ENCODE results near the gene SYT15.
"Not testable (repeated sequence)": the region's sequence is repeated elsewhere in the genome, so short reads cannot be mapped to it uniquely, and the experiment has no call there.

Gene SYT15

GRCh38 chr10:46557319-46558121 is 21.4 kb upstream of the SYT15 start:
- no peak for DNase-seq

- no peak for DNase-seq
These were observed 20.9 kb upstream of the SYT15 start for GRCh38 chr10:46558122-46558391.

- no peak for DNase-seq
These were observed 20.3 kb upstream of the SYT15 start for GRCh38 chr10:46558392-46559185.

DNA sequence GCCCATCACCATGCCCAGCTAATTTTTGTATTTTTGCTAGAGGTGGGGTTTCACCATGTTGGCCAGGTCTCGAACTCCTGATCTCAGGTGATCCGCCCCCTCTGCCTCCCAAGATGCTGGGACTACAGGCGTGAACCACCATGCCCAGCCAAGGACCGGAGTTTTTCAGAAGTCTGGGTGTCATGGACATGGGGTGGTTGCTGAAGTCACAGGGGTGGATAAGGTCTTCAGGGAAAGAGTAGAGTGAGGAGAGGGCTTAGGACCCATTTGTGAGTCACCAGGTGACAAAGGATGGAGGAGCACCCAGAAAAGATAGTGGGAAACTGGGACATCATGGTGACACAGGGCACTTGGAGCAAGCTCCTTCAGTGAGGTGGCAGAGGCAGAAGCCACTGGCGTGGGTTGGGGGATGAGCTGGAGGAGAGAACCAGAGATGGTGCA is 19.7 kb upstream of the SYT15 start:
- DNase-seq = no peak

- no peak for DNase-seq
These were observed 18.5 kb upstream of the SYT15 start for GRCh38 chr10:46560381-46560780.

DNA sequence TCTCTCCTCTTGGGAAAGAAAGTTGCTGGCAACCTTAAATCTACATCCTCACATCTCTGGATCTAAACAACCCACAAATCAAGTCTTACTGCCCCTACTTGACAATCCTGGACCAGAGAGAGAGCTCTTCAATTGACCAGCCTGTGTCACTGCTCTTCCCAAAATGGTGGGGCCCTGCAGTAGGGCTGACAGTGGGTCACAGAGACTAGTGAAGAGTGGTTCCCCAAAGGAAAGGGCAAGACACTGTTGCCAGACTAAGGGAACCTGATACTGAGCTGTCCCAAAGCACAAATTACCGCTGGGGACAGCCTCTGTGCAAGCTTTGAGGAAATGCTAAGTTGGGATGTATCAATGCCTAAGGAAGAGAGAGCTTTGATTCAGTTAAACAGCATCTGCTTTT is 18.0 kb upstream of the SYT15 start:
- no peak for DNase-seq

DNA sequence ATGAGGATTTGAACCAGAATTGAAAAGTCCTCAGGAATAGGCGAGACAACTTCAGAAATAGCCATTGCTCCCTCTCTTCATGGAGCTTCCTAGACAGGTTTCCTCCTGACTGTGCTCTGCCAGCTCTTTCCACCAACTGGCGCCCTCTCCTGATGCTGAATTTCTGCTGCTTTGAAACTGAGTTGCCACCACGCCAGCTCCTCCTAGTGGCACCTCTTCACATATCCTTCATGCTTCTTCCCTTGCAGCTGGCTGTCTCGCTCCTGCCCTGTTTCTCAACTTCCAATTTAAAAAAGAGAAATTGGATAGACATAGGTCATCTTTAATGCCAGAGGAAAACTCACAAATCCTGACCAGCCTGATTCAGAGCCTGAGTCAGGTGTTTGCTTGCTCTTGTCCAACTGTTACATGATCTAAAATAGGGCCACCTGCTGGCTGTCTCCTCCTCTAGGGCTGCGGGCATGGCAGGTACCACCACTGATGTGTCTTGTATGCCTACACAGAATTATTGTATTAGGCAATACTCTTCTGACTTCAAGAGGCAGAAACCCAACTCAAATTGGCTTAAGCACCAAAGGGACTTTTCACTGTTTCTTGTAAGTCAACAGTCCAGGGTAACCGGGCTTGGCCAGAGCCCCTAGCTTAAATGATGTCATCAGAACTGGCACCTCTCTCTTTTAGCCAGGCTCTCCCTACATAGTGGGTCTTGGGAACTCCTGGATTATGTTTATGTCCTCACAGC is 13.2 kb upstream of the SYT15 start:
- peak; percentile 80 for DNase-seq

DNA sequence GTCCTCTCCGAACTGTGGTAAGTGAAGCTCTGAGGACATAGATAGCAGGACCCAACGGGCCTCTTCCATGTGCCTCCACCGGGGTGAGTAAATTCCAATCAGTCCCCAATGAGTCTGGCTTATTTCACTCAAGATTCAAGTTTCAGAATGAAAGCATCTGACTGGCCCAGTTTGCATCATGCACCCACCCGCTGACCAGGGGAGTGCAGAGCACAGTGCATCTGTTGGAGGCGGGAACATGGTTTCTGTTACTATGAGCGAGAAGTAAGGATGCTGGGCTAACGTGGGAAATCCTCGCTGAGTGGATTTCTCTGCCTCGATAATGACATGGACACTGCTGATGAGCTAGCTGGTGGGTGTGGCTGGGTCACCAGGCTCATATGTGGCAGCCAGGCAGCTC is 11.8 kb upstream of the SYT15 start:
- not testable (repeated sequence) for DNase-seq

- not testable (repeated sequence) for DNase-seq
These were observed 8.3 kb upstream of the SYT15 start for GRCh38 chr10:46570655-46571054.

GRCh38 chr10:46572765-46573164 is 6.2 kb upstream of the SYT15 start:
- not testable (repeated sequence) for DNase-seq

DNA sequence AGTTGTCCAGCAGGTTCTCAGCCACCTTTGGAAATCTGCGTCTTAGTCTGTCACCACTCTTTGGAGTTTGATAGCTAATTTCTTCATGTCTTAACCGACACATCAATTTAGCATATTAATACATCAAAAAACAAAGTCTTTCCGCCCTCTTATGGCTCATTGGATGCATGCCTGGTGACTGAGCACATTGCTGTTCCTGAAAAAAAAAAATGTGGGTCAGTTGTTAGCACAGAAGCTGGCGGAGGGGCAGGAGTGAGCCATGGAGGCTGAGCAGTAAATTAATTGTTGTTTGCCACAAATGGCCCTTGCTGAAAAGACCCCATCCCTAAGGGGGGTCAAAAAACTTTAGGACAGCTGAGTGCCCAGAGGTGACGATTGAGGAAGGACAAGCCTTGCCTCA is 5.6 kb upstream of the SYT15 start:
- peak; percentile 1 for DNase-seq

DNA sequence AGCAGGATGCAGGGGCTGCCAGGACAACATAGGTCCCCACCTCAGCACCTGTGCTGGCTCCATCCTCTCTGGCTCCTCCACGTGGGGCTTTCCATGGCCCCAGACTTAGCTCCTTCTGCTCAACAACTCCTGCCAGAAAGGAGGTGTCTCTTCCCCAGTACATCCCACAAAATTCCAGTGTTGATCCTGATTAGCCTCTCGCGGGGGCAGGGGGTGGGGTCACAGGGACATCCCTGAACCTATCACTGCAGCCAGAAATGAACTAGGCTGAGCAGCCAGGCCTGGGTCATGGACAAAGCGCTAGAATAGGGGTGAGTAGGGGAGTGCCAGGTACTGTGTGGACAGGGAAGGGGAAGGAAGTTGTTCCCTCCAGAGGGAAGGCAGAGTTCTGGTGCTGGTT is 5.0 kb upstream of the SYT15 start:
- not testable (repeated sequence) for DNase-seq

DNA sequence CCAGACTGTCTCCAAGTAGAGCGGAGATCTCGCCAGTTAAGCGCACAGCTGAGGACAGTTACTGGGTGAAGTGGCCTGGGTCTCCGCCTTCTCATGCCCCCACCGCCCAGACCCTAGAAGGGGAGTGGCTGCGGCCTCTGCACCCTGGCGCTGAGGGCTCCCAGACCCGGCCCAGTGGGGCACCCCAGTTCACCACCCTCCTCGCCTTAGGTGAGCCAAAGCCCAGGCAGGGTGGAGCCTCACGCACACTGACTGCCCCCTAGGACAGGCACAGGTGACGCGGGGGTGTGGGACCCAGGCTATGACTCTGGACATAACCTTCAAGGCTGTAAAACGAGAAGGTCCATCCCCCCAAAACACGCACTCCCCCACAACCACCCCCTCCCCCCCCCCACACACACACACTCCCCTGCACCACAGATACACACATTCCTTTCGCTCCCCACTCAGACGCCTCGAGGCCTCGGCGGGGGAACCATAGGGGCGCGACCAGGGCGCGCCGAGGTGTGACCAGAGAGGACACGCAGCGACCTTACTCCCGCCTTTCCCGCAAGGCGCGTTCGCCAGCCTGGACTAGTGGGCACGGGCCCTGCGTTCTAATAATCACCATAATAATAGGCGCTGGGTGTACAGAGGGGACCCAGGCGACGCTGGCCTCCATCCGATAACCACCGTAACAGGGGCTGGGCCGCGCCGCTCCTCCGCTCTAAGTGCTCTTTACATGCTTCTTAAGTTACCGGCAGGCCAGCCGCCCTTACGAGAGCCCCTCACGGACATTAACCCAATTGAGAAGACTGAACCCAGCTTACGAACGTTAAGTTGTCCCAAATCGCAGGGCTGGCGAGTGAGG is 1.1 kb upstream of the SYT15 start:
- DNase-seq = not testable (repeated sequence)

DNA sequence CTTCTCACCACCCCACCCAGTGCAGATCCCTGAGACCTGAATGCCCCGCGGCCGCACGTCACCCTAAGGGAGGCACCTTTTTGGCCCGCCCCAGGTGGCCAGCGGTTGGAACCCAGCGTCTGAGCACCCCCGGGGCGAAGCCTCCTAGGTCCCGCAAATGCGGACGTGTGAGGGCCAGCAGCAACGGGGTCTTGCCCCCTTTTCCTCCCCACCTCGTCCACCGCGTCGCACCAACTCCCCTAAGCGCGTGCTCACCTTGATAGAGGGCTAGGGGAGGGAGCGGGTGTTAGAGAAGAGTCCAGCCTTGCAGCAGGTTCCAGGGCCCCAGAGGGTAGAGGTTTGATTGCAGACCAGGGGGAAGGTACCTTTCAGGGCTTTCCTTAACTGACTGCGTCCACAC is 450 bp downstream of the SYT15 start:
- not testable (repeated sequence) for DNase-seq

DNA sequence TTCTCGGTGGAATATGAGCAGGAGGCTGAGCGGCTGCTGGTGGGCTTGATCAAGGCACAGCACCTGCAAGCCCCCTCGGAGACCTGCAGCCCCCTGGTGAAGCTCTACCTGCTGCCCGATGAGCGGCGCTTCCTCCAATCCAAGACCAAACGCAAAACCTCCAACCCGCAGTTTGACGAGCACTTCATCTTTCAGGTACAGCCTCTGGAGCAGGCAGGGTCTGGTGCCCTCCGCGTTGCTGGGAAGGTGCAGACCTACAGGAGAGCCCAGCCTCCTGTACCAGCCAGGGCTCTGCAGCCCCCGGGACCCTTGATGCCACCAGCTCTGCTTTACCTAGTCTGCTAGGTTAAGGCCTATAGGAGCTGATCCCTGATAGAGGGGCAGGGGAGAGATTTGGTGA is 3.1 kb downstream of the SYT15 start:
- DNase-seq = not testable (repeated sequence)

- DNase-seq = not testable (repeated sequence)
These were observed 3.6 kb downstream of the SYT15 start for GRCh38 chr10:46582568-46582967.

DNA sequence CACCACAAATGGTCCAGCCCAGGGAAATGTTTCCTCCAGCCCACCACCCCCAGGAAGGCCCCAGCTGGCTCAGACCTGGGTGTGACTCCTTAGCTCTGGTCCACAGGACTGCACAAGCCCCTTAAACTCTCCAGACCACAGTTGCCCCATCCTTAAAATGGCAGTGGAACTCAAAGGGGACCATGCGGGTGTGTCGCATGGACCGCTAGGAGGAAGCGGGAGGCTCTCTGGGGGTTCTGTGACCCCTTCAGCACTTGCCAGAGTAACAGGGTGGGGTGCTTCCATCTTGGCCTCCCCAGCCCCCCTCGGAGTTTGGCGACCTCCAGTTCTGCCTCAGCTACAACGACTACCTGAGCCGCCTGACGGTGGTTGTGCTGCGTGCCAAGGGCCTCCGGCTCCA is 5.3 kb downstream of the SYT15 start:
- not testable (repeated sequence) for DNase-seq

DNA sequence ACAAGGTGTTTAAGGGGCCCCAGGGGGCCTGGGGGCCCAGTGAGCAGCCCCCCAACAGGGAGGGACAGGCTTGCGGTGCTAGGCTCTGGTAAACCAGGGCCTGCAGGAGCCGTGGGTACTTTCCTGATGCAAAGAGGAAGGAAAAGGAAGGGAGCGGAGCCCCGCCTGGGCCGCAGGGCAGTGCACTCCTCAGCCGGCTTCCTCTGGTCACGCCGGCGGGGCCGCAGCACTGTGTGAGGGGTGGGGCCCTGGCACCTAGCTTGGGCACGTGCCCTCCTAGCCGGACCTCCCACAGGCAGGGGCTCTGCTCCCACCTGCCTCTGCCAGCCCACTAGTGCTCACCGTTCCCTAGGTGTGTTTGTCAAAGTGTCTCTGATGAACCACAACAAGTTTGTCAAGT is 6.3 kb downstream of the SYT15 start:
- DNase-seq = not testable (repeated sequence)

- DNase-seq = not testable (repeated sequence)
These were observed 8.6 kb downstream of the SYT15 start for GRCh38 chr10:46587546-46587945.

- not testable (repeated sequence) for DNase-seq
These were observed 9.3 kb downstream of the SYT15 start for GRCh38 chr10:46588221-46588620.

GRCh38 chr10:46589589-46589988 is 10.7 kb downstream of the SYT15 start:
- not testable (repeated sequence) for DNase-seq

- not testable (repeated sequence) for DNase-seq
These were observed 12.1 kb downstream of the SYT15 start for GRCh38 chr10:46591053-46591452.

DNA sequence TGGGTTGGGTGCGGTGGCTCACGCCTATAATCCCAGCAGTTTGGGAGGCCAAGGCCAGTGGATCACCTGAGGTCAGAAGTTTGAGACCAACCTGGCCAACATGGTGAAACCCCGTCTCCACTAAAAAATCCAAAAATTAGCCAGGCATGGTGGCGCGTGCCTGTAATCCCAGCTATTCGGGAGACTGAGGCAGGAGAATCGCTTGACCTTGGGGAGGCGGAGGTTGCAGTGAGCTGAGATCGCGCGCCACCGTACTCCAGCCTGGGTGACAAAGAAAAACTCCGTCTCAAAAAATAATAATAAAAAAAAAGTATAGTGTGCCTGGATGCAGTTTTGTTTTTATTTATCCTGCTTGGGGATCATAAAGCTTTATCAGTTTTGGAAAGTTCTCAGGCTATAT is 14.4 kb downstream of the SYT15 start:
- DNase-seq = not testable (repeated sequence)

All from hematopoietic multipotent progenitor cell treated with erythropoietin and hydrocortisone succinate and interleukin-3 and kit ligand, for 6 days (in vitro differentiated cells).